Neural cell (in vitro differentiated cells): ENCODE data around the gene GNG4. TPM values are rescaled to one million over a fixed set of nuclear protein-coding genes. Genes with fewer than 3 reads are reported as not detected.

Experiments
- H2AFZ ChIP-seq: fragments of 200-600, 300-800 bp; sonication (generic), shearing (Covaris generic); 2 replicates; pipeline ENCODE4 v1.6.0; 2014; ENCODE audit warnings: low read depth, mild to moderate bottlenecking, antibody characterized with exemption, low read length, moderate library complexity
- H3F3A ChIP-seq: fragments of 200-600 bp; shearing (Covaris generic); 2 replicates; pipeline ENCODE4 v1.6.1; 2016; ENCODE audit warnings: mild to moderate bottlenecking, moderate library complexity, mixed read lengths, antibody characterized with exemption, low read length; ENCODE audit not compliant: insufficient read depth, poor library complexity, severe bottlenecking
- H3K27ac ChIP-seq: fragments of 200-600, 300-800 bp; sonication (generic), shearing (Covaris generic); 2 replicates; pipeline ENCODE4 v1.5.1; 2014; ENCODE audit warnings: mild to moderate bottlenecking, low read length, moderate library complexity
- H3K27me3 ChIP-seq: fragments of 300-800, 200-600 bp; sonication (generic), shearing (Covaris generic); 2 replicates; pipeline ENCODE4 v1.6.0; 2014; ENCODE audit warnings: mild to moderate bottlenecking, low read depth, low read length, moderate library complexity; ENCODE audit not compliant: insufficient read depth
- H3K36me3 ChIP-seq: fragments of 300-800, 200-600 bp; sonication (generic), shearing (Covaris generic); 2 replicates; pipeline ENCODE4 v1.5.1; 2014; ENCODE audit warnings: mild to moderate bottlenecking, antibody characterized with exemption, low read length, moderate library complexity; ENCODE audit not compliant: insufficient read depth
- H3K4me2 ChIP-seq: fragments of 300-800, 200-600 bp; sonication (generic), shearing (Covaris generic); 2 replicates; pipeline ENCODE4 v1.6.0; 2014; ENCODE audit warnings: mild to moderate bottlenecking, low read length
- H3K4me3 ChIP-seq: fragments of 300-800, 200-600 bp; sonication (generic), shearing (Covaris generic); 2 replicates; pipeline ENCODE4 v1.5.1; 2014; ENCODE audit warnings: mild to moderate bottlenecking, low read length, moderate library complexity
- H3K79me2 ChIP-seq: fragments of 200-600 bp; shearing (Covaris generic); replicated peaks from 2 replicates; pipeline ENCODE4 v1.6.0; 2014; ENCODE audit warnings: mild to moderate bottlenecking, low read length, moderate library complexity; ENCODE audit not compliant: insufficient read depth
- H3K9ac ChIP-seq: fragments of 300-800, 200-600 bp; sonication (generic), shearing (Covaris generic); 2 replicates; pipeline ENCODE4 v1.6.1; 2016; ENCODE audit warnings: mild to moderate bottlenecking, low read length, mixed read lengths
- H3K9me2 ChIP-seq: fragments of 200-600 bp; shearing (Covaris generic); 2 replicates; pipeline ENCODE4 v1.6.1; 2016; ENCODE audit warnings: mild to moderate bottlenecking, low read length, mixed read lengths; ENCODE audit not compliant: insufficient read depth
- H3K9me3 ChIP-seq: fragments of 200-600, 300-800 bp; sonication (generic), shearing (Covaris generic); 2 replicates; pipeline ENCODE4 v1.6.1; 2016; ENCODE audit warnings: mild to moderate bottlenecking, mixed run types, low read length, moderate library complexity, mixed read lengths
- H4K20me1 ChIP-seq: fragments of 200-600 bp; shearing (Covaris generic); 2 replicates; pipeline ENCODE4 v1.6.1; 2016; ENCODE audit warnings: mild to moderate bottlenecking, mixed run types; ENCODE audit not compliant: insufficient read depth
- CTCF ChIP-seq: fragments of 450-650 bp; IDR thresholded peaks from 2 replicates; pipeline ENCODE4 v1.5.1; 2014; ENCODE audit warnings: antibody characterized with exemption, mild to moderate bottlenecking, moderate library complexity; ENCODE audit not compliant: poor library complexity, severe bottlenecking
- EP300 ChIP-seq: fragments of 450-650 bp; conservative IDR thresholded peaks from 2 replicates; pipeline ENCODE4 v1.6.1; 2014; ENCODE audit warnings: antibody characterized with exemption, mild to moderate bottlenecking, moderate library complexity; ENCODE audit not compliant: poor library complexity, severe bottlenecking
- EZH2 ChIP-seq: fragments of 200-600, 300-800 bp; shearing (Covaris generic), sonication (generic); IDR thresholded peaks from 2 replicates; pipeline ENCODE4 v1.6.1; 2014; ENCODE audit warnings: antibody characterized with exemption, low read length, borderline replicate concordance, mild to moderate bottlenecking; ENCODE audit not compliant: insufficient read depth, poor library complexity, severe bottlenecking
- MXI1 ChIP-seq: fragments of 450-650 bp; conservative IDR thresholded peaks from 2 replicates; pipeline ENCODE4 v1.6.1; 2014; ENCODE audit warnings: antibody characterized with exemption, mild to moderate bottlenecking; ENCODE audit not compliant: poor library complexity, severe bottlenecking
- POLR2AphosphoS5 ChIP-seq: IDR thresholded peaks from 2 replicates; pipeline ENCODE4 v1.6.1; 2012
- RAD21 ChIP-seq: fragments of 450-650 bp; conservative IDR thresholded peaks from 2 replicates; pipeline ENCODE4 v1.6.1; 2014; ENCODE audit warnings: antibody characterized with exemption, mild to moderate bottlenecking, moderate library complexity
- REST ChIP-seq: IDR thresholded peaks from 2 replicates; pipeline ENCODE4 v1.6.1; 2012; ENCODE audit warnings: borderline replicate concordance
- SMC3 ChIP-seq: fragments of 450-650 bp; conservative IDR thresholded peaks from 2 replicates; pipeline ENCODE4 v1.6.1; 2014; ENCODE audit warnings: antibody characterized with exemption, mild to moderate bottlenecking, moderate library complexity; ENCODE audit not compliant: poor library complexity
- TAF1 ChIP-seq: IDR thresholded peaks from 2 replicates; pipeline ENCODE4 v1.6.1; 2012; ENCODE audit warnings: low read depth
- polyA plus RNA-seq: library from polyadenylated mRNA; depleted of rRNA; stranded (reverse); fragments of >200 nt; gene quantifications from 2 replicates; pipeline ENCODE4 v1.2.3, GENCODE V29; 2014

Gene GNG4
- polyA plus RNA-seq, 1 donor from 2014 or later: 63.2 TPM

DNA sequence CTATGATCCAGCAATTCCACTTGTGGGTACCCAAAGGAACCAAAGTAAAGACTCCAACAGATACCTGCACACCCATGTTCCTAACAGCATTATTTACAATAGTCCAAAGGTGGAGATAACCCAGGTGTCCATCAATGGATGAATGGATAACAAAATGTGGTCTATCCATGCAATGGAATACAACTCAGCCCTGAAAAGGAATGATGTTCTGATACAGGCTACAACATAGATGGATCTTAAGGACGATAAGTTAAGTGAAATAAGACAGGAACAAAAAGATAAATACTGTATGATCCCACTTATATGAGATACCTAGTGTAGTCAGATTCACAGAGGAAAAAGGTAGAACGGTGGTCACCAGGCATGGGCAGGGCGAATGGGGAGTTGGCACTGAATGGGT lies 69.7 kb downstream of the GNG4 start:
- H3K79me2 ChIP-seq: no peaks in the 10 kb centered on the region
- H3K4me3 ChIP-seq: no peak overlapping the region
- no peak for TF ChIP-seq TAF1
- no peak for TF ChIP-seq MXI1
- TF ChIP-seq SMC3: no peak
- no peak for TF ChIP-seq CTCF
- no peak for TF ChIP-seq REST
- TF ChIP-seq RAD21: no peak
- no peak for TF ChIP-seq EZH2
- TF ChIP-seq EP300: no peak
- TF ChIP-seq POLR2AphosphoS5: no peak
- no peaks in the 10 kb centered on the region for H3F3A ChIP-seq
- no peaks in the 10 kb centered on the region for H3K27me3 ChIP-seq
- H3K9ac ChIP-seq: no peak overlapping the region
- no peak overlapping the region for H2AFZ ChIP-seq
- H3K9me2 ChIP-seq: no peaks in the 10 kb centered on the region
- H3K9me3 ChIP-seq: no peaks in the 10 kb centered on the region
- H3K36me3 ChIP-seq: no peaks in the 10 kb centered on the region
- no peak overlapping the region for H3K4me2 ChIP-seq
- H3K27ac ChIP-seq: no peak overlapping the region
- no peaks in the 10 kb centered on the region for H4K20me1 ChIP-seq

DNA sequence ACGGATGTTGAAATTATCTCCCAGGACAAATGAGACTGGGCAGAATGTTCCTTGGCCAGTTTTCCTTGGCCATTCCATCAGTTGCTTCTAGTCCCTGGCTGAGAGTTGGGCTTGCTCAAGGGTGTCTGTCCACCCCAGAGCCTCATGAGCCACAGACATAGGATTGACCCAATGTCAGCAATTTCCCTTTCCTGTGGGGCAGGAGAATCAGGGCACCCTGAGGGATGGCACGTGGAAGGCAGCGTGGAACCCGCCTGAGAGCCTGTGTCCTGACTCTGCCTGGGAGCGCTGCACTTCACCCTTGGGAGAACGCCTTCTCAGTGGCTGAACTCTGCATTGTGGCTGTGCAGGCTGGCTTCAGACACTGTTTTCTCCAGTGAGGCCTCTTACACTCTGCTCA lies 74.0 kb downstream of the GNG4 start:
- Histone ChIP-seq H3K4me2 (no peak overlapping the region), H3F3A (no peaks in the 10 kb centered on the region), H3K36me3 (no peaks in the 10 kb centered on the region), H4K20me1 (no peaks in the 10 kb centered on the region), H3K79me2 (no peaks in the 10 kb centered on the region), H3K27ac (no peak overlapping the region), H3K4me3 (no peak overlapping the region), H3K9ac (no peak overlapping the region), H3K9me3 (no peaks in the 10 kb centered on the region), H2AFZ (no peak overlapping the region), H3K9me2 (no peaks in the 10 kb centered on the region), H3K27me3 (no peaks in the 10 kb centered on the region)
- TF ChIP-seq RAD21: no peak
- no peak for TF ChIP-seq EP300
- no peak for TF ChIP-seq TAF1
- TF ChIP-seq EZH2: no peak
- no peak for TF ChIP-seq SMC3
- no peak for TF ChIP-seq MXI1
- TF ChIP-seq REST: no peak
- no peak for TF ChIP-seq POLR2AphosphoS5
- no peak for TF ChIP-seq CTCF
